Left ventricle myocardium inferior (tissue), 1 donor: Measurements from ENCODE around the gene RACGAP1. TPM values are rescaled to one million over a fixed set of nuclear protein-coding genes. Genes with fewer than 3 reads are reported as not detected.

Source experiments
- DNase-seq: peaks from one replicate; pipeline ENCODE4 v3.0.0-alpha.2; 2020
- H3K27ac ChIP-seq: fragments of 200-600 bp; replicated peaks from 2 replicates; pipeline ENCODE4 v1.8.0; 2021
- H3K27me3 ChIP-seq: fragments of 200-600 bp; 2 replicates; pipeline ENCODE4 v1.8.0; 2021; ENCODE audit warnings: low read depth
- H3K36me3 ChIP-seq: fragments of 200-600 bp; 2 replicates; pipeline ENCODE4 v1.8.0; 2021
- H3K4me1 ChIP-seq: fragments of 200-600 bp; 2 replicates; pipeline ENCODE4 v1.8.0; 2021
- H3K4me3 ChIP-seq: fragments of 200-600 bp; 2 replicates; pipeline ENCODE4 v1.8.0; 2021; ENCODE audit warnings: mild to moderate bottlenecking, moderate library complexity
- H3K9me3 ChIP-seq: fragments of 200-600 bp; replicated peaks from 2 replicates; pipeline ENCODE4 v1.8.0; 2021
- intact Hi-C: fragments of 100-400 bp; cut with micrococcal nuclease; formaldehyde crosslinking; loops from one replicate; pipeline ENCODE4 v1.11.0; 2022
- total RNA-seq: library from RNA; stranded (reverse); fragmentation: NEBNext Ultra II Directional; extraction: Animal tissue kit (Norgen Biotek cat#: 25700); gene quantifications from one replicate; pipeline ENCODE4 v1.2.1, GENCODE V29; 2021
- TF ChIP-seq, protein P1 (sequence below): fragments of 200-600 bp; IDR thresholded peaks from 2 replicates; pipeline ENCODE4 v1.8.0; 2021; ENCODE audit warnings: antibody characterized with exemption, mild to moderate bottlenecking, borderline replicate concordance
- donor health status: DM: no; HTN: yes; CAD: no; lungs with severe emphysema.

RACGAP1 gene
- total RNA-seq, 1 donor from 2014 or later, result 5.4 TPM

DNA sequence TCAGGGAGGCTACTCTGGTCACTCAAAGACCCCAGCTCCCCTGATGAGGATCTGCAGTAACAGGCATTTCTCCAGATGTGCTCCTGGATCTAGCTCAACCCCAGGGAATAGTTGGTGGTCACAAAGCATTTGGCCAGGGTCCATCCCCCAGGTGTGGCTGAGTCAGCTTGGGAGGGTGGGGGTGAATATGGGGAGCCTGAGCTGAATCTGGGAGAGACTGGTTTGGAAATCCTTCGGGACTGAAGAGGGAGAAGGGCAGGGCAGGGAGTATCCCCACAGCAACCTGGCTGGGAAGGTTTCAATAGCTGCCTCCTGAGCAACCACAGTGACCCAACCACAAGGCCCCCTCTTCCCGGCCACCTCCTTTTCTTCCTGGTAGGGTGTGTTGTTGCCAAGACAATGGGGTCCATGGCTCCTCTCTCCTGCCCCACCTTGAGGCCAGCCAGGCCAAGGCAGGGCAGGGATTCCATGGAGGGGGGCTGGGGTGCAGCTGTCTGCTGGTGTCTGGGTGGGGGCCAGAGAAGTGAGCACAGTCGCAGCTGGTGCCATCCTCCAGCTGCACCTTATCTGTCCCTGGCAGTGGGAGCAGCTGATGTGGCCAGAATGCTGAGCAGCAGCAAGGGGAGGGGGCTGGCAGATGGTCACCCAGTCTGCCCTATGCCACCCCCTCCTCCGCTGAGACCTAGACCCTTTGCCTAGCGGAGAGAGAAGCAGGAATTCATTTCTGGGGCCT is 37.6 kb upstream of the RACGAP1 start:
- Histone ChIP-seq H3K4me3 (no peak overlapping the region), H3K27ac (no peak overlapping the region), H3K36me3 (no peaks in the 10 kb centered on the region), H3K27me3 (peaks cover 30% of the 10 kb centered on the region), H3K4me1 (peaks cover 13% of the 10 kb centered on the region), H3K9me3 (no peaks in the 10 kb centered on the region)
- DNase-seq, result no peak
- intact Hi-C loops, result no loop called here
- TF ChIP-seq, protein P1, sequence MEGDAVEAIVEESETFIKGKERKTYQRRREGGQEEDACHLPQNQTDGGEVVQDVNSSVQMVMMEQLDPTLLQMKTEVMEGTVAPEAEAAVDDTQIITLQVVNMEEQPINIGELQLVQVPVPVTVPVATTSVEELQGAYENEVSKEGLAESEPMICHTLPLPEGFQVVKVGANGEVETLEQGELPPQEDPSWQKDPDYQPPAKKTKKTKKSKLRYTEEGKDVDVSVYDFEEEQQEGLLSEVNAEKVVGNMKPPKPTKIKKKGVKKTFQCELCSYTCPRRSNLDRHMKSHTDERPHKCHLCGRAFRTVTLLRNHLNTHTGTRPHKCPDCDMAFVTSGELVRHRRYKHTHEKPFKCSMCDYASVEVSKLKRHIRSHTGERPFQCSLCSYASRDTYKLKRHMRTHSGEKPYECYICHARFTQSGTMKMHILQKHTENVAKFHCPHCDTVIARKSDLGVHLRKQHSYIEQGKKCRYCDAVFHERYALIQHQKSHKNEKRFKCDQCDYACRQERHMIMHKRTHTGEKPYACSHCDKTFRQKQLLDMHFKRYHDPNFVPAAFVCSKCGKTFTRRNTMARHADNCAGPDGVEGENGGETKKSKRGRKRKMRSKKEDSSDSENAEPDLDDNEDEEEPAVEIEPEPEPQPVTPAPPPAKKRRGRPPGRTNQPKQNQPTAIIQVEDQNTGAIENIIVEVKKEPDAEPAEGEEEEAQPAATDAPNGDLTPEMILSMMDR, result no peak

DNA sequence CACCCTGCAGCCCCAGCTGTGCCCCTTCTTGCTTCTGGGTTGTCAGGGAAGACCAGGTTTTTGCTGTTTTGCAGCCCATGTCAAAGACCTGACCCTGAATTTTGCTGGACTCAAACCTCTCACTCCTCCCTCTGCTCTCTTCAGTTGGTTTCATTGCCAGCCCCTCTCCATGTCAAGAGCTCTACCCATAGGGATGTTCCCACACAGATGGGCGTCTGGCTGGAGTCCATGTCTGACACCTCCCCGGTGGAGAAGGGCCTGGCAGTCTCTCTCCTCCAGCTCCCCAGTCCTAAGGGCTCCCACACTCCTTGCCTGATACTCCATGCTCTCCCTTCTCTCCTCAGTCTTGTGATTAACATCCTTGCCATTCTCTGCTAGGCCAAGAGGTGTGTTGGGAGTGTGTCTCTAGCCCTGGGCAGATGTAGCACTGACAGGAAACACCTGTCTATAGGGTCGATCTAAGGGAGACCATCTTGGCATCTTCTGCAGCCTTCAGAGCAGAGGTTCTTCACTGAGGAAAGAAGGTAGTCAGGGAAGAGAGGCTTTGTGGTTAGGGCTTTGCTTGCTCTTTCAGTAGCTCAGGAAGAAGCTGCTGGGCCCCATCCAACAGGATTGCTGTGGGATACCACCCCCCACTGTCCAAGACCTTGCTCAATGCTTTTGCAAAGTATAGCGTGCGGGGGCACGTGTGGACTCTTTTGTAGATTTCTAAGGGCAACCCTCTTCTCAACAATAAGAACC is 36.8 kb upstream of the RACGAP1 start:
- DNase-seq, result no peak
- Histone ChIP-seq H3K36me3 (no peaks in the 10 kb centered on the region), H3K27ac (no peak overlapping the region), H3K4me1 (peaks cover 18% of the 10 kb centered on the region), H3K4me3 (no peak overlapping the region), H3K27me3 (peaks cover 35% of the 10 kb centered on the region), H3K9me3 (no peaks in the 10 kb centered on the region)
- intact Hi-C loops, result no loop called here
- TF ChIP-seq, protein P1, result no peak

DNA sequence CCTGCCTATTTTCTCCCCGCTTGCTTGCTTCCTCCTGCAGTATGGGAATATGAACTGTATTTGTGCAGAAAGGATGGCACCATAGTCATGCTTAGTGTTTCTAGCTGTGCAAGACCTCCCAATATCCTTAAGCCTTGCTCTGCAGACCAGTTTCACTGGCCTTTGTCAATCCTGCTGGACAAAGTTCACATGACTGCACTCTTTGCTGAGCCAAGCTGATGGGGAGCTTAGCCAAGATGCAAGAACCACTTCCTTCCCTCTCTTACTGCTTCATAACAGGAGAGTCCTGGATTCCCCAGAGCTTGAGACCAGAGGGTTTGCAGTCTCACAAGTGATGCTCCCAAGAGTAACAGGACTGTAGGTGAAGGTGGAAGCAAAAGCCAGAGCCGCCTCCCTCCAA is 35.9 kb upstream of the RACGAP1 start:
- intact Hi-C loops, result no loop called here
- Histone ChIP-seq H3K27me3 (peaks cover 44% of the 10 kb centered on the region), H3K9me3 (no peaks in the 10 kb centered on the region), H3K4me3 (no peak overlapping the region), H3K4me1 (peaks cover 19% of the 10 kb centered on the region), H3K27ac (no peak overlapping the region), H3K36me3 (no peaks in the 10 kb centered on the region)
- TF ChIP-seq, protein P1, result no peak
- DNase-seq, result no peak

DNA sequence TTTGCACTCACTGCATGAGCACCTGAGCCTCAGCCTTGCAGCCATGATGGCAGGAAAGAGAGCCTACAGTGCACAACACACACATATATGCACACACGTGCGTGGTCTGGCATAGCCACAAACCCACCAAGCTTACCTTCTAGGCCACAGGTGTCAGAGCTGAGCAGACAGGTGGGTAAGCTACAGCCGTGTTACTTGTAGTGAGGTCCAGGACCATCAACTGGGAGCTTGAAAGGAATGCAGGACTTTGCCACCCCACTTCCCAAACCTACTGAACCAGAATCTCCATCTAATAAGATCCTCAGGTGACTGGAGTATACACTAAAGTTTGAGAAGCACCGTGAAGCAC is 34.8 kb upstream of the RACGAP1 start:
- TF ChIP-seq, protein P1, result no peak
- no peak for DNase-seq
- Histone ChIP-seq H3K36me3 (no peaks in the 10 kb centered on the region), H3K27ac (no peak overlapping the region), H3K27me3 (peaks cover 55% of the 10 kb centered on the region), H3K4me3 (no peak overlapping the region), H3K4me1 (peaks cover 22% of the 10 kb centered on the region), H3K9me3 (no peaks in the 10 kb centered on the region)
- intact Hi-C loops, result no loop called here

DNA sequence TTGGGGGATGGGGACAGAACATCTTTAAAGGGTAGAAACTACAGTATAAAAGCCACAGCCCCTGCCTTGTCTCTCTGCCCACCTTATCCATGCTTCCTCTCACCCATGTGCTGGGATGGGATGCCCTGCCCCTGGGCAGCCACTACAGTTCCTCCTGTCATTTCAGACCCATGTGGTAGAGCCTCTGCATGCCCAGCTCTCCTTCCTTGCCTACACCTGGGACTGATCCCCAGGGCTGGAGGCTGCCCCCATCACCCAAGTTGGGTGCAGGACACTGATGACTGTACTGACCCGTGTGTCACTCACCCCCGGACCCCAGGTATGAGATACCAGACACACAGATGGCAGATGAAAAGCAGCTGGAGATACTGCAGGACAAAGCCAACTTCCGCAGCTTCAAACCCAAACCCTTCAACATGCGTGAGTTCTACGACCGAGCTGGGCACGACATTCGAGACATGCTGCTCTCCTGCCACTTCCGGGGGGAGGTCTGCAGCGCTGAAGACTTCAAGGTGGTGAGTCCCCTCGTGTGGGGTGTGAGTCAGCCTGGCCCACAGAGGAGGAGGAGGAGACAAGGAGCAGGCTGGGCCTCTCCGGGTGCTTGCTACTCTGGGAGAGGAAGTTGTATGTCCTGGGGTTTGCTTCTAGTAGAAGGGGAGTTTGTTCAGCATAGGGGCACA is 34.3 kb upstream of the RACGAP1 start:
- Histone ChIP-seq H3K27me3 (peaks cover 60% of the 10 kb centered on the region), H3K36me3 (no peaks in the 10 kb centered on the region), H3K27ac (no peak overlapping the region), H3K4me1 (peaks cover 22% of the 10 kb centered on the region), H3K9me3 (no peaks in the 10 kb centered on the region), H3K4me3 (no peak overlapping the region)
- no peak for DNase-seq
- TF ChIP-seq, protein P1, result no peak
- intact Hi-C loops, result loop anchor here (5.0 to 10.0 kb wide), 2 partner anchors 92 to 195 kb away; no protein-coding TSS in a partner anchor
